Transverse colon (tissue), 4 donors: ENCODE measurements around the gene FDXR. TPM values are rescaled to one million over a fixed set of nuclear protein-coding genes. Genes with fewer than 3 reads are reported as not detected.

Experiments used
- DNase-seq: peaks from one replicate; pipeline ENCODE4 v3.0.0-alpha.2; 2019
- H3K27ac ChIP-seq, 4 donors: fragments of 200-600 bp; sonication (generic); 2 replicates each; pipeline ENCODE4 v1.5.1; 2016 to 2018; ENCODE audit warnings: inconsistent platforms in 4 of 4
- H3K27me3 ChIP-seq: fragments of 200-600 bp; sonication (generic); 2 replicates; pipeline ENCODE4 v1.5.1; 2017; ENCODE audit warnings: inconsistent platforms
- H3K36me3 ChIP-seq, 4 donors: fragments of 200-600 bp; sonication (generic); 2 replicates each; pipeline ENCODE4 v1.5.1; 2017 to 2019; ENCODE audit warnings: inconsistent platforms in 4 of 4
- H3K4me1 ChIP-seq, 4 donors: fragments of 200-600 bp; sonication (generic); 2 replicates each; pipeline ENCODE4 v1.5.1; 2017 to 2020; ENCODE audit warnings: inconsistent platforms in 4 of 4
- H3K4me3 ChIP-seq, 4 donors: fragments of 200-600 bp; sonication (generic); 1 replicate in 1 of 4; 2 replicates in 3 of 4; pipeline versions ENCODE4 v1.5.1 to v1.6.1; 2017 to 2019; ENCODE audit warnings: inconsistent platforms in 4 of 4
- H3K9me3 ChIP-seq, 2 donors: fragments of 200-600 bp; sonication (generic); 2 replicates each; pipeline ENCODE4 v1.5.1; 2017 to 2019; ENCODE audit warnings: inconsistent platforms in 2 of 2
- CTCF ChIP-seq, 5 experiments: fragments of 200-600 bp in 3 of 5; fragments of 450-650 bp in 2 of 5; sonication (generic) in 3 of 5; IDR thresholded peaks; 1 replicate in 2 of 5; 2 replicates in 3 of 5; pipeline ENCODE4 v1.5.1; 2016 to 2017; ENCODE audit warnings: antibody characterized with exemption in 5 of 5, inconsistent platforms in 3 of 5, mild to moderate bottlenecking in 2 of 5, moderate library complexity in 1 of 5
- EP300 ChIP-seq: sonication (generic); formaldehyde crosslinking; IDR thresholded peaks from one replicate; pipeline ENCODE4 v1.6.1; 2017; ENCODE audit warnings: antibody characterized with exemption, low read depth
- POLR2A ChIP-seq: fragments of 450-650 bp; IDR thresholded peaks from one replicate; pipeline ENCODE4 v1.6.1; 2016; ENCODE audit warnings: antibody characterized with exemption, mild to moderate bottlenecking, moderate library complexity
- POLR2AphosphoS5 ChIP-seq, 3 donors: sonication (generic); formaldehyde crosslinking; IDR thresholded peaks; one replicate each; pipeline ENCODE4 v1.6.1; 2016; ENCODE audit warnings: antibody characterized with exemption in 3 of 3
- WGBS, 2 donors: methylation state at CpG; one replicate each; pipeline ENCODE4 v1.1.5; 2018; ENCODE audit warnings: low coverage in 1 of 2; 5-methylcytosine and 5-hydroxymethylcytosine counted together
- in situ Hi-C, 4 donors: fragments of 200-750 bp; cut with MboI; loops; one replicate each; pipeline versions ENCODE4 v1.15.0 to v1.15.1; 2017; ENCODE audit warnings: low sequenced_read_pairs in 3 of 4, low pct_ligation_motif_present in 1 of 4, low pct_unique_long_range_greater_than_20kb in 1 of 4
- intact Hi-C: fragments of 100-400 bp; cut with DNase I; formaldehyde crosslinking; loops from one replicate; pipeline ENCODE4 v1.15.1; 2023; ENCODE audit warnings: low total_unique reads
- total RNA-seq, 4 donors: library from RNA; depleted of rRNA; stranded (reverse); fragments of >200 nt; gene quantifications; one replicate each; pipeline ENCODE4 v1.1.0, GENCODE V29; 2016

Gene FDXR
- total RNA-seq, 4 donors from 2014 or later = 5.8 to 16.2 (median 10.4) TPM

- TF ChIP-seq POLR2AphosphoS5 (IDR thresholded peaks at IDR 0.05) = no peak
- TF ChIP-seq CTCF (IDR thresholded peaks at IDR 0.05) = no peak
- TF ChIP-seq EP300 = no peak
- no peak for TF ChIP-seq POLR2A
- in situ Hi-C loops = no loop called here
- Histone ChIP-seq H3K4me1 (no peaks in the 10 kb centered on the region), H3K36me3 (no peaks in the 10 kb centered on the region), H3K27me3 (no peaks in the 10 kb centered on the region), H3K27ac (no peak overlapping the region), H3K4me3 (no peak overlapping the region), H3K9me3 (no peaks in the 10 kb centered on the region)
- intact Hi-C loops = no loop called here
- WGBS, 2 donors = 93 to 94% methylated on average over 3 to 7 of the region's 7 CpGs
- no peak for DNase-seq
These were observed 57.7 kb downstream of the FDXR start for GRCh38 chr17:74815067-74815466.

DNA sequence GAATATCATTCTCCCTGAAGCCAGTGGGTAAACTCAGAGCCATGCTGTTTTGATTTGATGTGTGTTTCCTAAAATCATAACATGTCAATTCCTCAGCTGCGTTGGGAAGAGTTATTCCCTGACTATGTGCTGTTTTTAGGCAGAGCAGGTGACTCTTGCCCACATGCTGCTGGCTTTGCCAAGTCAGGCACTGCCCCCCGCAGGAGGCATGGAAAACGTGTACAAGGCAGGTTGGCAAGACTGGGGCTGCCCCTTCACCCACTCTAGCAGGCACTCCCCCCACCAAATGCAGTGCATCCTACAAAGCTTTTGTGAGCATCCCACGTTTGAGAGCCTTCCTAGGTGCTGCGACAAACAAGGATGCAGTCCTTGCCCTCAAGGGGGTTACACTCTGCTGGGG lies 58.3 kb downstream of the FDXR start:
- no peak for TF ChIP-seq CTCF (IDR thresholded peaks at IDR 0.05)
- TF ChIP-seq POLR2A = no peak
- no peak for TF ChIP-seq POLR2AphosphoS5 (IDR thresholded peaks at IDR 0.05)
- TF ChIP-seq EP300 = no peak
- H3K4me1 ChIP-seq = no peaks in the 10 kb centered on the region
- no peaks in the 10 kb centered on the region for H3K9me3 ChIP-seq
- DNase-seq = no peak
- no peak overlapping the region for H3K4me3 ChIP-seq
- in situ Hi-C loops = no loop called here
- no peak overlapping the region for H3K27ac ChIP-seq
- H3K36me3 ChIP-seq = no peaks in the 10 kb centered on the region
- H3K27me3 ChIP-seq = no peaks in the 10 kb centered on the region
- intact Hi-C loops = no loop called here
- 83% methylated on average over 4 of the region's 5 CpGs; no CpG with 5 or more reads in 1 of the 2 donors for WGBS, 2 donors

Other genes starting within 250 kb of the FDXR start
- under 1 TPM in 2 of 4 donors, not detected in 2; 0.14 to 0.32 TPM for gene CD300E, start 249.3 kb downstream of the FDXR start, total RNA-seq
- 10 to 100 TPM in 1 of 4 donors, 1 to 10 TPM in 2, under 1 TPM in 1; 0.40 to 37.8 (median 3.7) TPM for gene CD300LF, start 160.1 kb downstream of the FDXR start, total RNA-seq
- 10 to 100 TPM in 1 of 4 donors, 1 to 10 TPM in 2, not detected in 1; 5.2 to 10.5 (median 5.4) TPM for gene RAB37, start 135.7 kb downstream of the FDXR start, total RNA-seq
- 100 to 1,000 TPM; 118 to 463 (median 233) TPM for gene NHERF1, start 124.4 kb downstream of the FDXR start, total RNA-seq
- 10 to 100 TPM; 18.3 to 34.4 (median 27.6) TPM for gene NAT9, start 96.6 kb downstream of the FDXR start, total RNA-seq
- gene GRIN2C, start 13.1 kb downstream of the FDXR start, total RNA-seq = under 1 TPM in 2 of 4 donors, not detected in 2; 0.27 to 0.40 TPM
- gene FADS6, start 20.6 kb upstream of the FDXR start, total RNA-seq = 10 to 100 TPM in 1 of 4 donors, 1 to 10 TPM in 1, under 1 TPM in 1, not detected in 1; 0.64 to 25.8 (median 3.7) TPM
- gene USH1G, start 50.3 kb upstream of the FDXR start, total RNA-seq = under 1 TPM in 2 of 4 donors, not detected in 2; 0.27 to 0.32 TPM
- gene OTOP2, start 51.3 kb upstream of the FDXR start, total RNA-seq = 10 to 100 TPM in 3 of 4 donors, 1 to 10 TPM in 1; 3.4 to 99.1 (median 62.6) TPM
- gene OTOP3, start 62.9 kb upstream of the FDXR start, total RNA-seq = 1 to 10 TPM in 2 of 4 donors, not detected in 2; 1.6 to 3.8 TPM
- gene HID1, start 99.8 kb upstream of the FDXR start, total RNA-seq = 100 to 1,000 TPM in 1 of 4 donors, 10 to 100 TPM in 3; 30.2 to 221 (median 50.7) TPM
- gene CDR2L, start 114.6 kb upstream of the FDXR start, total RNA-seq = 1 to 10 TPM; 2.0 to 5.6 (median 3.6) TPM
- gene MRPL58, start 139.7 kb upstream of the FDXR start, total RNA-seq = 10 to 100 TPM in 2 of 4 donors, under 1 TPM in 1, not detected in 1; 1.00 to 41.3 (median 37.4) TPM
- 100 to 1,000 TPM in 3 of 4 donors, 10 to 100 TPM in 1; 75.2 to 373 (median 245) TPM for gene ATP5PD, start 174.0 kb upstream of the FDXR start, total RNA-seq
- 10 to 100 TPM; 14.5 to 24.7 (median 19.7) TPM for gene KCTD2, start 174.2 kb upstream of the FDXR start, total RNA-seq
- gene SLC16A5, start 215.0 kb upstream of the FDXR start, total RNA-seq = 10 to 100 TPM; 65.9 to 94.6 (median 79.5) TPM
- gene ARMC7, start 237.0 kb upstream of the FDXR start, total RNA-seq = 10 to 100 TPM in 3 of 4 donors, 1 to 10 TPM in 1; 8.2 to 41.1 (median 21.4) TPM